ENCODE measurements around the gene STRIP1. TPM values are rescaled to one million over a fixed set of nuclear protein-coding genes. Genes with fewer than 3 reads are reported as not detected.

STRIP1 gene
- total and polyA plus RNA-seq, 10 of the 15 experiments (the other 5 are each of a cell fraction or from before 2014, with no cell fraction given): 6.3 to 26.6 (median 18.0) TPM

DNA sequence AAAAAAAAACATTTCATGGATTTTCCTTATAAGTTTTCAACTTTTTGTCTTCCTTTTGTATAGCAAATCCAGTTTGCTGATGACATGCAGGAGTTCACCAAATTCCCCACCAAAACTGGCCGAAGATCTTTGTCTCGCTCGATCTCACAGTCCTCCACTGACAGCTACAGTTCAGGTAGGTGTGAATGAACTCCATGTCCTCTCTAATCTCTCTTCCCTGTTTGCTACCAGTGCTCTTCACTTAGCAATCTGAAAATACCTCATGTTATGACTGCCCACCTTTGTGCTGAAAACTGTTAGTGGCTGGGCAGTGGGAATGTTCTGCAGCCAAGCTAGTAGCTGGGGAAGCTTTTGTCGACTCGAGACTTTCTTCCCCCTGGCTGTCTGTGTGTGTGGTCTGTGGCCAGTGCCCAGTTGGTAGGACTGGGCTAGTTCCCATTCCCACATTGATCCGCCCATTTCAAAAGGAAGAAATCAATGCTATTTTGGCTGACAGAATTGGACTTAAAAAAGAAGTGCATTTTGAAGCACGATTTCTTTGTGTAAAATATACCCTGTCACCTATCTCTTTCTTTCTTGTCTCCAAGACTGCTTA, 25.4 kb upstream of the STRIP1 start:
- TF ChIP-seq MXI1 (IDR thresholded peaks at IDR 0.05; ENCODE audit: low read depth, low read length) (no peak), GATAD2B (conservative IDR thresholded peaks at IDR 0.05; ENCODE audit: low read depth) (no peak), PML (IDR thresholded peaks at IDR 0.05; ENCODE audit: low read length) (no peak), IKZF1 (conservative IDR thresholded peaks at IDR 0.05) (no peak), NFYA (IDR thresholded peaks at IDR 0.05; ENCODE audit: borderline replicate concordance, low read depth, low read length) (no peak), RAD51 (IDR thresholded peaks at IDR 0.05) (no peak), BACH1 (IDR thresholded peaks at IDR 0.05; ENCODE audit: borderline replicate concordance) (no peak), ESRRA (IDR thresholded peaks at IDR 0.05; ENCODE audit: low read length) (no peak), CREM (IDR thresholded peaks at IDR 0.05; ENCODE audit: low read depth) (no peak), SMAD1 (IDR thresholded peaks at IDR 0.05; ENCODE audit: low read depth, partially characterized antibody) (no peak), POLR2AphosphoS2 (IDR thresholded peaks at IDR 0.05; ENCODE audit: low read depth, low read length) (no peak), FOS (IDR thresholded peaks at IDR 0.05; ENCODE audit: borderline replicate concordance, extremely low read depth, insufficient read length) (no peak)
- TF ChIP-seq, protein P1, sequence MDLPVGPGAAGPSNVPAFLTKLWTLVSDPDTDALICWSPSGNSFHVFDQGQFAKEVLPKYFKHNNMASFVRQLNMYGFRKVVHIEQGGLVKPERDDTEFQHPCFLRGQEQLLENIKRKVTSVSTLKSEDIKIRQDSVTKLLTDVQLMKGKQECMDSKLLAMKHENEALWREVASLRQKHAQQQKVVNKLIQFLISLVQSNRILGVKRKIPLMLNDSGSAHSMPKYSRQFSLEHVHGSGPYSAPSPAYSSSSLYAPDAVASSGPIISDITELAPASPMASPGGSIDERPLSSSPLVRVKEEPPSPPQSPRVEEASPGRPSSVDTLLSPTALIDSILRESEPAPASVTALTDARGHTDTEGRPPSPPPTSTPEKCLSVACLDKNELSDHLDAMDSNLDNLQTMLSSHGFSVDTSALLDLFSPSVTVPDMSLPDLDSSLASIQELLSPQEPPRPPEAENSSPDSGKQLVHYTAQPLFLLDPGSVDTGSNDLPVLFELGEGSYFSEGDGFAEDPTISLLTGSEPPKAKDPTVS (IDR thresholded peaks at IDR 0.05; ENCODE audit: low read depth, low read length): no peak
- TF ChIP-seq, protein P2, sequence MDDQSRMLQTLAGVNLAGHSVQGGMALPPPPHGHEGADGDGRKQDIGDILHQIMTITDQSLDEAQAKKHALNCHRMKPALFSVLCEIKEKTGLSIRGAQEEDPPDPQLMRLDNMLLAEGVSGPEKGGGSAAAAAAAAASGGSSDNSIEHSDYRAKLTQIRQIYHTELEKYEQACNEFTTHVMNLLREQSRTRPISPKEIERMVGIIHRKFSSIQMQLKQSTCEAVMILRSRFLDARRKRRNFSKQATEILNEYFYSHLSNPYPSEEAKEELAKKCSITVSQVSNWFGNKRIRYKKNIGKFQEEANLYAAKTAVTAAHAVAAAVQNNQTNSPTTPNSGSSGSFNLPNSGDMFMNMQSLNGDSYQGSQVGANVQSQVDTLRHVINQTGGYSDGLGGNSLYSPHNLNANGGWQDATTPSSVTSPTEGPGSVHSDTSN (IDR thresholded peaks at IDR 0.05; ENCODE audit: insufficient replicate concordance, low read depth, low read length): no peak
- ChIA-PET SMC1A (ENCODE audit: uncharacterized antibody, unreplicated experiment) (interaction anchor here (1.5 to 5.7 kb wide), 5 partner anchors 16 to 112 kb away, joined by 3 to 113 read pairs (median 12); partner anchors contain the start of gene AHCYL1), CTCF (interaction anchor here (4.0 to 9.5 kb wide), 4 partner anchors 20 to 369 kb away, joined by 20 to 200 read pairs (median 53); partner anchors contain the start of gene AHCYL1), POLR2A (no interaction called here), RAD21 (ENCODE audit: unreplicated experiment) (interaction anchor here (3.6 to 3.9 kb wide), 2 partner anchors 23 to 233 kb away, joined by 43 to 94 read pairs; partner anchors contain the start of gene AHCYL1)
- H3K27me3 ChIP-seq (replicated peaks in 1 of 2; ENCODE audit: control insufficient read depth in 2 of 2, insufficient read depth in 2 of 2, low read length in 1 of 2): no peaks in the 10 kb centered on the region
- intact Hi-C loops (cut with micrococcal nuclease; ENCODE audit: unreplicated experiment) (no loop called here), in situ Hi-C loops (cut with MboI) (no loop called here)
- WGBS (ENCODE audit: insufficient coverage, insufficient replicate concordance, low lambda C conversion rate, missing lambda C conversion rate): 100% methylated on average over 7 of the region's 7 CpGs
- H3K79me2 ChIP-seq (ENCODE audit: control insufficient read depth, insufficient read depth, low read length): no peaks in the 10 kb centered on the region; the same call in none of the 2 replicates
- peaks cover 32% of the 10 kb centered on the region for H3K4me1 ChIP-seq (ENCODE audit: control insufficient read depth, insufficient read depth, low read length)
- H3K9ac ChIP-seq (ENCODE audit: control insufficient read depth, insufficient read depth, low read length): no peak overlapping the region
- H4K20me1 ChIP-seq (ENCODE audit: control insufficient read depth, insufficient read depth): no peaks in the 10 kb centered on the region
- H2AFZ ChIP-seq (ENCODE audit: control insufficient read depth, low read depth, low read length): no peak overlapping the region
- DNase-seq (ENCODE audit: low read depth, low spot score) (no peak), ATAC-seq (no peak), FAIRE-seq (no peak)
- H3K36me3 ChIP-seq (ENCODE audit: control insufficient read depth in 2 of 2, insufficient read depth in 2 of 2, low read length in 1 of 2): peaks cover 0 to 19% of the 10 kb centered on the region in 2 experiments; a peak in 2 of 4 replicates
- H3K4me3 ChIP-seq: no peak overlapping the region
- no peaks in the 10 kb centered on the region for H3K9me3 ChIP-seq (replicated peaks; ENCODE audit: control insufficient read depth, insufficient read depth, low read length)
- H3K27ac ChIP-seq (ENCODE audit: control insufficient read depth, insufficient read depth): no peak overlapping the region
- H3K4me2 ChIP-seq (ENCODE audit: control insufficient read depth, insufficient read depth): no peak overlapping the region
- no TSS peak for BruUV-seq (replicated peaks)
